Measurements from ENCODE around the gene KRTAP12-1. TPM values are rescaled to one million over a fixed set of nuclear protein-coding genes. Genes with fewer than 3 reads are reported as not detected.

Gene KRTAP12-1
- total and polyA plus RNA-seq, 4 donors, result not detected

- no peak for ATAC-seq (ENCODE audit: low FRiP score)
- Histone ChIP-seq H3K27me3 (ENCODE audit: control insufficient read depth in 1 of 2, insufficient read depth in 2 of 2, low read length in 1 of 2) (no peaks in the 10 kb centered on the region), H3K4me1 (ENCODE audit: control insufficient read depth in 1 of 2, insufficient read depth in 2 of 2, low read length in 2 of 2) (no peaks in the 10 kb centered on the region), H3K27ac (ENCODE audit: low read depth in 1 of 2, low read length in 2 of 2) (no peak overlapping the region), H3K4me3 (ENCODE audit: low read length in 2 of 2) (no peak overlapping the region), H3K36me3 (ENCODE audit: control insufficient read depth in 1 of 2, insufficient read depth in 2 of 2, low read length in 1 of 2) (no peaks in the 10 kb centered on the region), H3K9me3 (ENCODE audit: control insufficient read depth, low read length) (peaks cover 11% of the 10 kb centered on the region)
- intact Hi-C loops (cut with DNase I), result no loop called here
- WGBS, 2 donors, result 87 to 91% methylated on average over 15 of the region's 15 CpGs
- no peak for DNase-seq
These were observed 45.5 kb downstream of the KRTAP12-1 start for GRCh38 chr21:44636209-44637017.

GRCh38 chr21:44632067-44632466, 49.9 kb downstream of the KRTAP12-1 start:
- 71 to 90% methylated on average over 1 of the region's 1 CpG for WGBS, 2 donors
- DNase-seq, result no peak
- no peaks in the 10 kb centered on the region for H3K36me3 ChIP-seq (ENCODE audit: control insufficient read depth in 1 of 2, insufficient read depth in 2 of 2, low read length in 1 of 2)
- H3K27ac ChIP-seq (ENCODE audit: low read depth in 1 of 2, low read length in 2 of 2), result no peak overlapping the region
- intact Hi-C loops (cut with DNase I), result no loop called here
- no peak overlapping the region for H3K4me3 ChIP-seq (ENCODE audit: low read length in 2 of 2)
- H3K4me1 ChIP-seq (ENCODE audit: control insufficient read depth in 1 of 2, insufficient read depth in 2 of 2, low read length in 2 of 2), result no peaks in the 10 kb centered on the region
- H3K9me3 ChIP-seq (ENCODE audit: control insufficient read depth, low read length), result no peaks in the 10 kb centered on the region
- ATAC-seq (ENCODE audit: low FRiP score), result no peak
- no peaks in the 10 kb centered on the region for H3K27me3 ChIP-seq (ENCODE audit: control insufficient read depth in 1 of 2, insufficient read depth in 2 of 2, low read length in 1 of 2)

Other genes with a start within 250 kb of the KRTAP12-1 start
- gene LRRC3, start 226.7 kb downstream of the KRTAP12-1 start, total RNA-seq, result 1 to 10 TPM; 1.6 to 5.3 TPM
- gene LRRC3, start 226.7 kb downstream of the KRTAP12-1 start, polyA plus RNA-seq, result 1 to 10 TPM in 1 of 2 donors, under 1 TPM in 1; 0.63 to 1.5 TPM
- gene KRTAP10-1, start 142.0 kb downstream of the KRTAP12-1 start, total RNA-seq, result not detected
- not detected for gene KRTAP10-1, start 142.0 kb downstream of the KRTAP12-1 start, polyA plus RNA-seq
- gene KRTAP10-2, start 130.7 kb downstream of the KRTAP12-1 start, total RNA-seq, result not detected
- gene KRTAP10-2, start 130.7 kb downstream of the KRTAP12-1 start, polyA plus RNA-seq, result not detected
- not detected for gene KRTAP10-3, start 123.4 kb downstream of the KRTAP12-1 start, total RNA-seq
- not detected for gene KRTAP10-3, start 123.4 kb downstream of the KRTAP12-1 start, polyA plus RNA-seq
- gene KRTAP10-4, start 108.4 kb downstream of the KRTAP12-1 start, total RNA-seq, result not detected
- not detected for gene KRTAP10-4, start 108.4 kb downstream of the KRTAP12-1 start, polyA plus RNA-seq
- gene KRTAP10-5, start 101.6 kb downstream of the KRTAP12-1 start, total RNA-seq, result not detected
- gene KRTAP10-5, start 101.6 kb downstream of the KRTAP12-1 start, polyA plus RNA-seq, result not detected
- gene KRTAP10-6, start 89.7 kb downstream of the KRTAP12-1 start, total RNA-seq, result not detected
- not detected for gene KRTAP10-6, start 89.7 kb downstream of the KRTAP12-1 start, polyA plus RNA-seq
- not detected for gene KRTAP10-7, start 81.6 kb downstream of the KRTAP12-1 start, total RNA-seq
- gene KRTAP10-7, start 81.6 kb downstream of the KRTAP12-1 start, polyA plus RNA-seq, result not detected
- gene KRTAP10-8, start 70.1 kb downstream of the KRTAP12-1 start, total RNA-seq, result not detected
- gene KRTAP10-8, start 70.1 kb downstream of the KRTAP12-1 start, polyA plus RNA-seq, result not detected
- not detected for gene KRTAP10-9, start 55.1 kb downstream of the KRTAP12-1 start, total RNA-seq
- gene KRTAP10-9, start 55.1 kb downstream of the KRTAP12-1 start, polyA plus RNA-seq, result not detected
- not detected for gene KRTAP10-10, start 44.8 kb downstream of the KRTAP12-1 start, total RNA-seq
- not detected for gene KRTAP10-10, start 44.8 kb downstream of the KRTAP12-1 start, polyA plus RNA-seq
- gene KRTAP10-11, start 35.7 kb downstream of the KRTAP12-1 start, total RNA-seq, result not detected
- not detected for gene KRTAP10-11, start 35.7 kb downstream of the KRTAP12-1 start, polyA plus RNA-seq
- gene KRTAP12-4, start 27.5 kb downstream of the KRTAP12-1 start, total RNA-seq, result not detected
- gene KRTAP12-4, start 27.5 kb downstream of the KRTAP12-1 start, polyA plus RNA-seq, result not detected
- gene KRTAP12-3, start 24.2 kb downstream of the KRTAP12-1 start, total RNA-seq, result not detected
- not detected for gene KRTAP12-3, start 24.2 kb downstream of the KRTAP12-1 start, polyA plus RNA-seq
- not detected for gene KRTAP12-2, start 15.2 kb downstream of the KRTAP12-1 start, total RNA-seq
- gene KRTAP12-2, start 15.2 kb downstream of the KRTAP12-1 start, polyA plus RNA-seq, result not detected
- gene KRTAP10-12, start 15.0 kb upstream of the KRTAP12-1 start, total RNA-seq, result not detected
- gene KRTAP10-12, start 15.0 kb upstream of the KRTAP12-1 start, polyA plus RNA-seq, result not detected
- gene TSPEAR, start 29.4 kb upstream of the KRTAP12-1 start, total RNA-seq, result not detected
- gene TSPEAR, start 29.4 kb upstream of the KRTAP12-1 start, polyA plus RNA-seq, result not detected
- gene UBE2G2, start 119.7 kb upstream of the KRTAP12-1 start, total RNA-seq, result 10 to 100 TPM; 79.5 to 83.6 TPM
- gene UBE2G2, start 119.7 kb upstream of the KRTAP12-1 start, polyA plus RNA-seq, result 10 to 100 TPM; 46.8 to 60.0 TPM
- 10 to 100 TPM; 63.2 to 68.9 TPM for gene SUMO3, start 135.9 kb upstream of the KRTAP12-1 start, total RNA-seq
- gene SUMO3, start 135.9 kb upstream of the KRTAP12-1 start, polyA plus RNA-seq, result 10 to 100 TPM; 35.7 to 88.0 TPM
- gene PTTG1IP, start 191.5 kb upstream of the KRTAP12-1 start, total RNA-seq, result 100 to 1,000 TPM; 268 to 271 TPM
- 100 to 1,000 TPM; 103 to 191 TPM for gene PTTG1IP, start 191.5 kb upstream of the KRTAP12-1 start, polyA plus RNA-seq
- 100 to 1,000 TPM in 1 of 2 donors, 10 to 100 TPM in 1; 65.5 to 110 TPM for gene ITGB2, start 238.7 kb upstream of the KRTAP12-1 start, total RNA-seq
- gene ITGB2, start 238.7 kb upstream of the KRTAP12-1 start, polyA plus RNA-seq, result 10 to 100 TPM in 1 of 2 donors, 1 to 10 TPM in 1; 6.7 to 48.5 TPM